Neuronal stem cell (in vitro differentiated cells): ENCODE results near the gene KIAA0825.

Source experiments
- DNase-seq: peaks from one replicate; pipeline ENCODE4 v3.0.0-alpha.2; 2013; ENCODE audit warnings: low spot score
- H2AFZ ChIP-seq: one replicate; pipeline ENCODE4 v1.6.1; 2013; ENCODE audit warnings: mild to moderate bottlenecking, low read length, inconsistent platforms
- H2AK5ac ChIP-seq: 2 replicates; pipeline ENCODE4 v1.6.1; 2013; ENCODE audit warnings: low read depth, mild to moderate bottlenecking, inconsistent platforms, low read length, moderate library complexity, mixed read lengths
- H2BK120ac ChIP-seq: 2 replicates; pipeline ENCODE4 v1.6.1; 2013; ENCODE audit warnings: low read depth, mild to moderate bottlenecking, inconsistent platforms, low read length, moderate library complexity, mixed read lengths
- H2BK12ac ChIP-seq: one replicate; pipeline ENCODE4 v1.6.1; 2013; ENCODE audit warnings: low read length, inconsistent platforms
- H2BK15ac ChIP-seq: 2 replicates; pipeline ENCODE4 v1.6.1; 2013; ENCODE audit warnings: mild to moderate bottlenecking, low read length, inconsistent platforms, mixed read lengths
- H2BK5ac ChIP-seq: one replicate; pipeline ENCODE4 v1.6.1; 2013; ENCODE audit warnings: inconsistent platforms, mild to moderate bottlenecking, low read length, moderate library complexity
- H3K14ac ChIP-seq: one replicate; pipeline ENCODE4 v1.6.1; 2013; ENCODE audit warnings: low read length, inconsistent platforms
- H3K18ac ChIP-seq: 2 replicates; pipeline ENCODE4 v1.6.1; 2013; ENCODE audit warnings: low read length, inconsistent platforms
- H3K23ac ChIP-seq: 2 replicates; pipeline ENCODE4 v1.6.1; 2013; ENCODE audit warnings: low read depth, mild to moderate bottlenecking, mixed read lengths, low read length, inconsistent platforms; ENCODE audit not compliant: poor library complexity
- H3K27ac ChIP-seq: replicated peaks from 3 replicates; pipeline ENCODE4 v1.5.1; 2013; ENCODE audit warnings: low read length, inconsistent platforms
- H3K27me3 ChIP-seq, 3 experiments: 2 replicates each; pipeline ENCODE4 v1.6.1; 2013; ENCODE audit warnings: low read length in 3 of 3, mild to moderate bottlenecking in 2 of 3, inconsistent platforms in 1 of 3, low read depth in 1 of 3, mixed read lengths in 1 of 3, moderate library complexity in 1 of 3; ENCODE audit not compliant: control insufficient read depth in 3 of 3, insufficient read depth in 3 of 3
- H3K36me3 ChIP-seq, 2 donors: replicated peaks in 1 of 2; 2 replicates each; pipeline ENCODE4 v1.6.1; 2013; ENCODE audit warnings: low read length in 2 of 2; ENCODE audit not compliant: control insufficient read depth in 2 of 2, insufficient read depth in 2 of 2
- H3K4ac ChIP-seq: 2 replicates; pipeline ENCODE4 v1.6.1; 2013; ENCODE audit warnings: inconsistent platforms, mild to moderate bottlenecking, low read length, moderate library complexity
- H3K4me1 ChIP-seq, 2 donors: 1 replicate in 1 of 2; 2 replicates in 1 of 2; pipeline ENCODE4 v1.6.1; 2013; ENCODE audit warnings: low read length in 2 of 2, low read depth in 1 of 2; ENCODE audit not compliant: control insufficient read depth in 2 of 2, insufficient read depth in 1 of 2
- H3K4me2 ChIP-seq: one replicate; pipeline ENCODE4 v1.6.1; 2013; ENCODE audit warnings: mild to moderate bottlenecking, low read length, inconsistent platforms; ENCODE audit not compliant: insufficient read depth, poor library complexity, severe bottlenecking
- H3K4me3 ChIP-seq, 2 donors: 2 replicates each; pipeline ENCODE4 v1.5.1; 2013; ENCODE audit warnings: low read length in 2 of 2, mild to moderate bottlenecking in 2 of 2, inconsistent platforms in 1 of 2, moderate library complexity in 1 of 2
- H3K79me1 ChIP-seq: one replicate; pipeline ENCODE4 v1.6.1; 2013; ENCODE audit warnings: low read depth, mild to moderate bottlenecking, inconsistent platforms, low read length, moderate library complexity
- H3K9ac ChIP-seq: one replicate; pipeline ENCODE4 v1.6.1; 2013; ENCODE audit warnings: mild to moderate bottlenecking, low read depth, low read length, inconsistent platforms; ENCODE audit not compliant: poor library complexity
- H3K9me3 ChIP-seq, 2 donors: replicated peaks in 1 of 2; 2 replicates each; pipeline versions ENCODE3 to v1.6.1; 2013; ENCODE audit warnings: low read length in 2 of 2, mild to moderate bottlenecking in 2 of 2, inconsistent platforms in 1 of 2, low read depth in 1 of 2, mixed read lengths in 1 of 2, moderate library complexity in 1 of 2; ENCODE audit not compliant: control insufficient read depth in 2 of 2, insufficient read depth in 1 of 2
- H4K8ac ChIP-seq: one replicate; pipeline ENCODE4 v1.6.1; 2013; ENCODE audit warnings: low read depth, mild to moderate bottlenecking, inconsistent platforms, low read length, moderate library complexity
- H4K91ac ChIP-seq: one replicate; pipeline ENCODE4 v1.6.1; 2013; ENCODE audit warnings: low read length, low read depth, mild to moderate bottlenecking, inconsistent platforms; ENCODE audit not compliant: poor library complexity
- WGBS, 2 donors: extraction: QIAGEN DNeasy Blood & Tissue Kit; methylation state at CpG; one replicate each; pipeline ENCODE4 v1.1.7; 2013; ENCODE audit warnings: missing lambda C conversion rate in 2 of 2, mixed read lengths in 1 of 2; ENCODE audit not compliant: insufficient read length in 2 of 2, insufficient replicate concordance in 1 of 2; ENCODE audit errors: extremely low coverage in 2 of 2; 5-methylcytosine and 5-hydroxymethylcytosine counted together

Gene KIAA0825

GRCh38 chr5:94623011-94623410 is 4.6 kb upstream of the KIAA0825 start:
- Histone ChIP-seq H3K4ac (no peak overlapping the region), H3K4me1 (no peaks in the 10 kb centered on the region), H2BK15ac (no peak overlapping the region), H2BK120ac (no peak overlapping the region), H2AFZ (no peak overlapping the region), H3K23ac (no peak overlapping the region), H4K8ac (no peak overlapping the region), H3K14ac (no peak overlapping the region), H3K9ac (no peak overlapping the region), H2AK5ac (no peak overlapping the region), H3K18ac (no peak overlapping the region), H2BK12ac (no peak overlapping the region), H3K4me3 (no peak overlapping the region), H3K27me3 (no peaks in the 10 kb centered on the region), H3K9me3 (no peaks in the 10 kb centered on the region), H3K4me2 (no peak overlapping the region), H3K79me1 (no peaks in the 10 kb centered on the region), H3K36me3 (no peaks in the 10 kb centered on the region), H2BK5ac (no peak overlapping the region), H3K27ac (no peak overlapping the region), H4K91ac (no peak overlapping the region)
- DNase-seq, result no peak

- H2BK120ac ChIP-seq, result no peak overlapping the region
- no CpG with 5 or more reads among the region's 5 CpGs for WGBS, 2 donors
- H3K23ac ChIP-seq, result no peak overlapping the region
- no peak overlapping the region for H2BK12ac ChIP-seq
- H3K36me3 ChIP-seq, result no peaks in the 10 kb centered on the region
- no peak overlapping the region for H3K4ac ChIP-seq
- no peaks in the 10 kb centered on the region for H3K79me1 ChIP-seq
- no peak for DNase-seq
- H3K4me3 ChIP-seq, result no peak overlapping the region
- H4K8ac ChIP-seq, result no peak overlapping the region
- H2AFZ ChIP-seq, result no peak overlapping the region
- H2BK5ac ChIP-seq, result no peak overlapping the region
- H3K4me2 ChIP-seq, result no peak overlapping the region
- H3K9me3 ChIP-seq, result no peaks in the 10 kb centered on the region
- H3K27me3 ChIP-seq, result no peaks in the 10 kb centered on the region
- no peak overlapping the region for H3K9ac ChIP-seq
- H4K91ac ChIP-seq, result no peak overlapping the region
- H3K27ac ChIP-seq, result no peak overlapping the region
- H2AK5ac ChIP-seq, result no peak overlapping the region
- H3K4me1 ChIP-seq, result peaks cover 1 to 4% of the 10 kb centered on the region in 2 donors
- H3K14ac ChIP-seq, result no peak overlapping the region
- H3K18ac ChIP-seq, result no peak overlapping the region
- H2BK15ac ChIP-seq, result no peak overlapping the region
Measured at GRCh38 chr5:94621763-94622162, 3.4 kb upstream of the KIAA0825 start.

GRCh38 chr5:94620256-94620655 is 1.9 kb upstream of the KIAA0825 start:
- Histone ChIP-seq H2BK5ac (no peak overlapping the region), H4K91ac (no peak overlapping the region), H3K4me3 (no peak overlapping the region), H3K9ac (no peak overlapping the region), H3K4ac (no peak overlapping the region), H2AK5ac (no peak overlapping the region), H4K8ac (no peak overlapping the region), H3K4me1 (peaks cover 1 to 4% of the 10 kb centered on the region in 2 donors), H2BK12ac (no peak overlapping the region), H3K79me1 (no peaks in the 10 kb centered on the region), H3K4me2 (no peak overlapping the region), H3K27ac (no peak overlapping the region), H2BK15ac (no peak overlapping the region), H3K36me3 (no peaks in the 10 kb centered on the region), H3K27me3 (no peaks in the 10 kb centered on the region), H3K18ac (no peak overlapping the region), H2AFZ (no peak overlapping the region), H3K9me3 (no peaks in the 10 kb centered on the region), H2BK120ac (no peak overlapping the region), H3K14ac (no peak overlapping the region), H3K23ac (no peak overlapping the region)
- no CpG with 5 or more reads among the region's 5 CpGs for WGBS, 2 donors
- DNase-seq, result no peak

GRCh38 chr5:94618029-94618492 is 343 bp downstream of the KIAA0825 start:
- Histone ChIP-seq H3K4me3 (peak overlapping the region; percentile 71 to 99), H3K4ac (no peak overlapping the region), H2BK12ac (no peak overlapping the region), H3K23ac (peak overlapping the region; percentile 80), H2BK15ac (no peak overlapping the region), H3K4me2 (peak overlapping the region; percentile 52), H2BK120ac (no peak overlapping the region), H3K14ac (no peak overlapping the region), H3K9ac (peak overlapping the region; percentile 87), H3K9me3 (no peaks in the 10 kb centered on the region), H2AK5ac (no peak overlapping the region), H4K91ac (no peak overlapping the region), H3K18ac (no peak overlapping the region), H2AFZ (peak overlapping the region; percentile 95), H4K8ac (no peak overlapping the region), H3K36me3 (no peaks in the 10 kb centered on the region), H3K79me1 (no peaks in the 10 kb centered on the region), H3K4me1 (peaks cover 1 to 4% of the 10 kb centered on the region in 2 donors), H3K27me3 (no peaks in the 10 kb centered on the region), H3K27ac (peak overlapping the region; percentile 61), H2BK5ac (no peak overlapping the region)
- no CpG with 5 or more reads among the region's 23 CpGs for WGBS, 2 donors
- DNase-seq, result no peak
